Fibroblast of mammary gland (primary cell): ENCODE measurements around the gene D2HGDH.

Experiments
- DNase-seq: peaks from one replicate; pipeline ENCODE4 v3.0.0-alpha.2; 2010; ENCODE audit warnings: low read depth
- H3K4me3 ChIP-seq: 2 replicates; pipeline ENCODE4 v1.5.1; 2011; ENCODE audit warnings: low read depth, mild to moderate bottlenecking, low read length, moderate library complexity; ENCODE audit not compliant: control insufficient read depth
- TF ChIP-seq, protein P1 (sequence below): conservative IDR thresholded peaks from 2 replicates; pipeline ENCODE4 v1.5.1; 2011; ENCODE audit warnings: low read depth, low read length, inconsistent platforms; ENCODE audit not compliant: control insufficient read depth, insufficient read depth

The D2HGDH gene

DNA sequence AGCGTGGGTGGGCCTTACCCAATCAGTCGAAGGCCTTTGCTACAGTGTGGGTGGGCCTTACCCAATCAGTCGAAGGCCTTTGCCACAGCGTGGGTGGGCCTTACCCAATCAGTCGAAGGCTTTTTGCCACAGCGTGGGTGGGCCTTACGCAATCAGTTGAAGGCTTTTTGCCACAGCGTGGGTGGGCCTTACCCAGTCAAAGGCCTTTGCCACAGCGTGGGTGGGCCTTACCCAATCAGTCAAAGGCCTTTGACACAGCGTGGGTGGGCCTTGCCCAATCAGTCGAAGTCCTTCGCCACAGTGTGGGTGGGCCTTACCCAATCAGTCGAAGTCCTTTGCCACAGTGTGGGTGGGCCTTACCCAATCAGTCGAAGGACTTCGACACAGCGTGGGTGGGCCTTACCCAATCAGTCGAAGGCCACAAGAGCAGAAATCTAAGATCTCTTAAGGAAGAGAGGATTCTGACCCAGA, 25.9 kb downstream of the D2HGDH start:
- no peak for DNase-seq
- TF ChIP-seq, protein P1, sequence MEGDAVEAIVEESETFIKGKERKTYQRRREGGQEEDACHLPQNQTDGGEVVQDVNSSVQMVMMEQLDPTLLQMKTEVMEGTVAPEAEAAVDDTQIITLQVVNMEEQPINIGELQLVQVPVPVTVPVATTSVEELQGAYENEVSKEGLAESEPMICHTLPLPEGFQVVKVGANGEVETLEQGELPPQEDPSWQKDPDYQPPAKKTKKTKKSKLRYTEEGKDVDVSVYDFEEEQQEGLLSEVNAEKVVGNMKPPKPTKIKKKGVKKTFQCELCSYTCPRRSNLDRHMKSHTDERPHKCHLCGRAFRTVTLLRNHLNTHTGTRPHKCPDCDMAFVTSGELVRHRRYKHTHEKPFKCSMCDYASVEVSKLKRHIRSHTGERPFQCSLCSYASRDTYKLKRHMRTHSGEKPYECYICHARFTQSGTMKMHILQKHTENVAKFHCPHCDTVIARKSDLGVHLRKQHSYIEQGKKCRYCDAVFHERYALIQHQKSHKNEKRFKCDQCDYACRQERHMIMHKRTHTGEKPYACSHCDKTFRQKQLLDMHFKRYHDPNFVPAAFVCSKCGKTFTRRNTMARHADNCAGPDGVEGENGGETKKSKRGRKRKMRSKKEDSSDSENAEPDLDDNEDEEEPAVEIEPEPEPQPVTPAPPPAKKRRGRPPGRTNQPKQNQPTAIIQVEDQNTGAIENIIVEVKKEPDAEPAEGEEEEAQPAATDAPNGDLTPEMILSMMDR, result no peak

GRCh38 chr2:241762321-241762932, 28.0 kb downstream of the D2HGDH start:
- H3K4me3 ChIP-seq, result no peak overlapping the region
- DNase-seq, result no peak
- TF ChIP-seq, protein P1, result no peak

More for the DNA sequence above, 25.9 kb downstream of the D2HGDH start:
- no peak overlapping the region for H3K4me3 ChIP-seq

- DNase-seq, result no peak
Observed at GRCh38 chr2:241762933-241763369, 28.5 kb downstream of the D2HGDH start.

GRCh38 chr2:241763551-241764274, 29.3 kb downstream of the D2HGDH start:
- TF ChIP-seq, protein P1, result no peak
- no peak for DNase-seq
- no peak overlapping the region for H3K4me3 ChIP-seq

More at GRCh38 chr2:241762933-241763369, 28.5 kb downstream of the D2HGDH start:
- TF ChIP-seq, protein P1, result no peak
- H3K4me3 ChIP-seq, result no peak overlapping the region

GRCh38 chr2:241764275-241765241, 30.1 kb downstream of the D2HGDH start:
- TF ChIP-seq, protein P1, result no peak
- no peak overlapping the region for H3K4me3 ChIP-seq
- DNase-seq, result no peak
